GM21526 (cell line): ENCODE data around the gene ASB3.
"Not testable (repeated sequence)": the region's sequence is repeated elsewhere in the genome, so short reads cannot be mapped to it uniquely, and the experiment has no call there.

ENCODE experiments used
- ATAC-seq: cut with Tn5 transposase; IDR thresholded peaks from one replicate; pipeline ENCODE4 v1.9.1; 2021; ENCODE audit warnings: moderate library complexity; ENCODE audit not compliant: unreplicated experiment, low FRiP score

Gene ASB3

GRCh38 chr2:53786705-53787613 lies at the start of gene ASB3, which contains the start of gene ERLEC1:
Gene ASB3 (minus strand): TSS chr2:53786953. CDS start chr2:53765572, 21,381 bp downstream.
Gene ERLEC1 (plus strand): TSS chr2:53787044. CDS start chr2:53787211, 167 bp downstream.
- peak; percentile 96 for ATAC-seq

GRCh38 chr2:53829980-53830290 lies 43.2 kb upstream of the ASB3 start:
- not testable (repeated sequence) for ATAC-seq

GRCh38 chr2:53829273-53829979 lies 42.7 kb upstream of the ASB3 start:
- no peak for ATAC-seq

GRCh38 chr2:53828331-53828730 lies 41.6 kb upstream of the ASB3 start:
- no peak for ATAC-seq

GRCh38 chr2:53827398-53828175 lies 40.8 kb upstream of the ASB3 start:
- ATAC-seq: no peak

GRCh38 chr2:53826587-53827397 lies 40.0 kb upstream of the ASB3 start:
- ATAC-seq: no peak

- ATAC-seq: no peak
Measured at GRCh38 chr2:53826030-53826410, 39.3 kb upstream of the ASB3 start.

- not testable (repeated sequence) for ATAC-seq
Measured at GRCh38 chr2:53823639-53824038, 36.9 kb upstream of the ASB3 start.

- ATAC-seq: no peak
Measured at GRCh38 chr2:53821810-53822209, 35.1 kb upstream of the ASB3 start.

GRCh38 chr2:53820711-53821110 lies 34.0 kb upstream of the ASB3 start:
- ATAC-seq: no peak

- ATAC-seq: no peak
Measured at GRCh38 chr2:53820048-53820447, 33.3 kb upstream of the ASB3 start.

GRCh38 chr2:53819634-53820033 lies 32.9 kb upstream of the ASB3 start:
- ATAC-seq: no peak

GRCh38 chr2:53818854-53819435 lies 32.2 kb upstream of the ASB3 start:
- ATAC-seq: no peak

- ATAC-seq: no peak
Measured at GRCh38 chr2:53813151-53813550, 26.4 kb upstream of the ASB3 start.

- no peak for ATAC-seq
Measured at GRCh38 chr2:53811601-53812000, 24.8 kb upstream of the ASB3 start.

GRCh38 chr2:53802617-53803151 lies 15.9 kb upstream of the ASB3 start:
- no peak for ATAC-seq

- no peak for ATAC-seq
Measured at GRCh38 chr2:53801547-53801946, 14.8 kb upstream of the ASB3 start.

GRCh38 chr2:53793821-53794220 lies 7.1 kb upstream of the ASB3 start:
- no peak for ATAC-seq

GRCh38 chr2:53793261-53793660 lies 6.5 kb upstream of the ASB3 start:
- ATAC-seq: no peak
